Hepatocyte (in vitro differentiated cells): ENCODE measurements around the gene NVL. TPM values are rescaled to one million over a fixed set of nuclear protein-coding genes. Genes with fewer than 3 reads are reported as not detected.
A peak's percentile ranks its signal among the peaks of the same experiment; 100 is the strongest.
"Not testable (repeated sequence)": the region's sequence is repeated elsewhere in the genome, so short reads cannot be mapped to it uniquely, and the experiment has no call there.

Experiments used
- DNase-seq: peaks from one replicate; pipeline ENCODE4 v3.0.0-alpha.2; 2016; ENCODE audit warnings: low spot score
- H2AFZ ChIP-seq: fragments of 200-600 bp; sonication (generic); 2 replicates; pipeline ENCODE4 v1.6.0; 2016; ENCODE audit warnings: antibody characterized with exemption, mild to moderate bottlenecking
- H3K27ac ChIP-seq: fragments of 200-600 bp; sonication (generic); 2 replicates; pipeline ENCODE4 v1.5.1; 2016; ENCODE audit warnings: mild to moderate bottlenecking
- H3K27me3 ChIP-seq: fragments of 200-600 bp; sonication (generic); 2 replicates; pipeline ENCODE4 v1.6.1; 2016
- H3K36me3 ChIP-seq: fragments of 200-600 bp; sonication (generic); replicated peaks from 2 replicates; pipeline ENCODE4 v1.5.1; 2016; ENCODE audit warnings: low read depth; ENCODE audit not compliant: insufficient read depth
- H3K4me1 ChIP-seq: fragments of 200-600 bp; sonication (generic); 2 replicates; pipeline ENCODE4 v1.5.1; 2016; ENCODE audit warnings: mild to moderate bottlenecking, moderate library complexity; ENCODE audit not compliant: insufficient read depth
- H3K4me2 ChIP-seq: fragments of 200-600 bp; sonication (generic); 2 replicates; pipeline ENCODE4 v1.6.0; 2016
- H3K4me3 ChIP-seq: fragments of 200-600 bp; sonication (generic); 2 replicates; pipeline ENCODE4 v1.5.1; 2016; ENCODE audit warnings: mild to moderate bottlenecking
- H3K79me2 ChIP-seq: fragments of 200-600 bp; sonication (generic); 2 replicates; pipeline ENCODE4 v1.6.0; 2017; ENCODE audit warnings: mild to moderate bottlenecking
- H3K9me2 ChIP-seq: fragments of 200-600 bp; sonication (generic); replicated peaks from 2 replicates; pipeline ENCODE4 v1.6.0; 2017; ENCODE audit warnings: mild to moderate bottlenecking; ENCODE audit not compliant: insufficient read depth
- H3K9me3 ChIP-seq: fragments of 200-600 bp; sonication (generic); 2 replicates; pipeline ENCODE4 v1.5.1; 2016; ENCODE audit warnings: low read depth, mild to moderate bottlenecking
- H4K20me1 ChIP-seq: fragments of 200-600 bp; sonication (generic); 2 replicates; pipeline ENCODE4 v1.6.0; 2016; ENCODE audit warnings: mild to moderate bottlenecking; ENCODE audit not compliant: insufficient read depth, poor library complexity, severe bottlenecking
- CTCF ChIP-seq: fragments of 200-600 bp; sonication (generic); IDR thresholded peaks from 2 replicates; pipeline ENCODE4 v1.5.1; 2016; ENCODE audit warnings: antibody characterized with exemption, mild to moderate bottlenecking; ENCODE audit not compliant: poor library complexity
- EZH2 ChIP-seq: fragments of 200-600 bp; sonication (generic); IDR thresholded peaks from 2 replicates; pipeline ENCODE4 v1.6.1; 2016; ENCODE audit warnings: antibody characterized with exemption, mild to moderate bottlenecking, borderline replicate concordance
- EZH2phosphoT487 ChIP-seq: fragments of 200-600 bp; sonication (generic); IDR thresholded peaks from one replicate; pipeline ENCODE4 v1.6.1; 2018; ENCODE audit warnings: antibody characterized with exemption, mild to moderate bottlenecking, low read depth, moderate library complexity; ENCODE audit not compliant: unreplicated experiment, severe bottlenecking
- WGBS: methylation state at CpG from one replicate; pipeline ENCODE4 v1.1.6; 2016; ENCODE audit warnings: low lambda C conversion rate; ENCODE audit errors: missing lambda C conversion rate; 5-methylcytosine and 5-hydroxymethylcytosine counted together
- polyA plus RNA-seq: library from polyadenylated mRNA; unstranded; fragments of >200 nt; fragmentation: Nextera tagmentation; extraction: Ambion mirVana; gene quantifications from 2 replicates; pipeline ENCODE4 v1.2.1, GENCODE V29; 2016
- total RNA-seq: library from RNA; depleted of rRNA; stranded (reverse); fragments of >200 nt; gene quantifications from 2 replicates; pipeline ENCODE4 v1.2.3, GENCODE V29; 2014

The NVL gene
- total and polyA plus RNA-seq, 2 experiments from 2014 or later = 15.9 to 34.7 TPM

- no peaks in the 10 kb centered on the region for H3K9me2 ChIP-seq
- no peaks in the 10 kb centered on the region for H3K4me1 ChIP-seq
- DNase-seq = no peak
- H3K4me2 ChIP-seq = no peak overlapping the region
- WGBS = 39% methylated on average over 3 of the region's 3 CpGs
- no peaks in the 10 kb centered on the region for H3K9me3 ChIP-seq
- no peaks in the 10 kb centered on the region for H3K79me2 ChIP-seq
- no peak overlapping the region for H3K4me3 ChIP-seq
- H3K36me3 ChIP-seq = no peaks in the 10 kb centered on the region
- H3K27me3 ChIP-seq = no peaks in the 10 kb centered on the region
- H3K27ac ChIP-seq = no peak overlapping the region
- TF ChIP-seq EZH2phosphoT487 (no peak), CTCF (no peak), EZH2 (no peak)
- H2AFZ ChIP-seq = no peak overlapping the region
- H4K20me1 ChIP-seq = no peaks in the 10 kb centered on the region
These were observed 13.7 kb upstream of the NVL start for GRCh38 chr1:224343679-224344078.

- peak; percentile 37 for DNase-seq
- peak overlapping the region; percentile 37 for H3K4me3 ChIP-seq
- WGBS = 7% methylated on average over 30 of the region's 36 CpGs
- not testable (repeated sequence) for H3K9me3 ChIP-seq, H3K9me2 ChIP-seq, H3K4me1 ChIP-seq, H3K79me2 ChIP-seq, H3K27me3 ChIP-seq, H3K36me3 ChIP-seq, H4K20me1 ChIP-seq
- H3K4me2 ChIP-seq = peak overlapping the region; percentile 97
- peak overlapping the region; percentile 78 for H2AFZ ChIP-seq
- H3K27ac ChIP-seq = peak overlapping the region; percentile 92
These were observed 10.7 kb upstream of the NVL start for GRCh38 chr1:224340453-224341384.

- DNase-seq = no peak
- peak overlapping the region; percentile 81 for H3K27ac ChIP-seq
- H3K4me2 ChIP-seq = peak overlapping the region; percentile 22
- H4K20me1 ChIP-seq = no peaks in the 10 kb centered on the region
- no peaks in the 10 kb centered on the region for H3K27me3 ChIP-seq
- no peaks in the 10 kb centered on the region for H3K36me3 ChIP-seq
- no peaks in the 10 kb centered on the region for H3K9me2 ChIP-seq
- H2AFZ ChIP-seq = peak overlapping the region; percentile 54
- TF ChIP-seq EZH2 (no peak), EZH2phosphoT487 (no peak), CTCF (no peak)
- no peaks in the 10 kb centered on the region for H3K9me3 ChIP-seq
- H3K4me1 ChIP-seq = no peaks in the 10 kb centered on the region
- 49% methylated on average over 4 of the region's 4 CpGs for WGBS
- H3K79me2 ChIP-seq = no peaks in the 10 kb centered on the region
- no peak overlapping the region for H3K4me3 ChIP-seq
These were observed 9.6 kb upstream of the NVL start for GRCh38 chr1:224339442-224340033.

- Histone ChIP-seq H3K9me3 (no peaks in the 10 kb centered on the region), H3K4me1 (no peaks in the 10 kb centered on the region), H3K79me2 (no peaks in the 10 kb centered on the region), H3K4me3 (no peak overlapping the region), H2AFZ (no peak overlapping the region), H3K27me3 (no peaks in the 10 kb centered on the region), H3K36me3 (no peaks in the 10 kb centered on the region), H3K27ac (no peak overlapping the region), H3K9me2 (no peaks in the 10 kb centered on the region), H3K4me2 (no peak overlapping the region), H4K20me1 (no peaks in the 10 kb centered on the region)
- no peak for TF ChIP-seq CTCF
- no peak for TF ChIP-seq EZH2
- no peak for TF ChIP-seq EZH2phosphoT487
- WGBS = 86% methylated on average over 4 of the region's 4 CpGs
- DNase-seq = no peak
These were observed 8.3 kb upstream of the NVL start for GRCh38 chr1:224338150-224338838.
